CMK (cell line): ENCODE results near the gene MAEA.
"Not testable (repeated sequence)": the region's sequence is repeated elsewhere in the genome, so short reads cannot be mapped to it uniquely, and the experiment has no call there.

Experiments used
- DNase-seq: peaks from one replicate; pipeline ENCODE4 v3.0.0-alpha.2; 2010; ENCODE audit warnings: low read depth

MAEA gene

DNA sequence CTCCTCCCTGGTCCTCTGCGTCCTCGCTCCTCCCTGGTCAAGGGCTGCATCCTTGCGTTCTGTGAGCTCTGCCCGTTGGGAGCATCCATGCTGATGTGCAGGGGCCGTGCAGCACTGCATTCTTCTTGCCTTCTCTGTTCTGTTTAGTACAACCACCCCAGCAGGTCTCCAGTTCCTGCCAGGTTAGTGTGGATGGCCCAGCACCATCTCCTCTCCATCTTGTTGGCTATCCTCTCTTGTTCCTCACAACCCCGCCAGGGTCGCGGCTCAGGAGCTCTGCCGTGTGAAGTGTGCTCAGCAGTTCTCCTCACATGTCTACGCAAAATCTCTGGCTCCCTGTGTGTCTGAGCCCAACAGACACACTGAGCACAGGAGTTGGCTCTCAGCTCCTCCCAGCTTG lies 10.4 kb upstream of the MAEA start:
- no peak for DNase-seq

DNA sequence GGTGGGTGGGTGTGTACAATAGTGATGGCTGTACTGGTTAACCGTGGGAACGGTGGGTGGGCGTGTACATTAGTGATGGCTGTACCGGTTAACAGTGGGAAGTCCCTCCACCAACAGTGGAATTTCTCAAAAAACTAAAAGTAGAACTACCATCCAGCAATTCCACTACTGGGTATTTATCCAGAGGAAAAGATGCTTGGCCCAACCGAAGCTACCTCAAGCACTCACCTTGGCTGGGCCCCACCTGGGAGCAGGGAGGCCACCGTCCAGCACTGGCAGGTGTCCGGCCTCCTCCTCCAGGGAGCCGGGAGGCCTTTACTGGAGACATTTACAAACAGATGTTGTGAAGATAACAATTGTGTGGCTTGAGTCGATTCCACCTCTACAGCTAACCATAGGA lies 6.0 kb upstream of the MAEA start:
- no peak for DNase-seq

DNA sequence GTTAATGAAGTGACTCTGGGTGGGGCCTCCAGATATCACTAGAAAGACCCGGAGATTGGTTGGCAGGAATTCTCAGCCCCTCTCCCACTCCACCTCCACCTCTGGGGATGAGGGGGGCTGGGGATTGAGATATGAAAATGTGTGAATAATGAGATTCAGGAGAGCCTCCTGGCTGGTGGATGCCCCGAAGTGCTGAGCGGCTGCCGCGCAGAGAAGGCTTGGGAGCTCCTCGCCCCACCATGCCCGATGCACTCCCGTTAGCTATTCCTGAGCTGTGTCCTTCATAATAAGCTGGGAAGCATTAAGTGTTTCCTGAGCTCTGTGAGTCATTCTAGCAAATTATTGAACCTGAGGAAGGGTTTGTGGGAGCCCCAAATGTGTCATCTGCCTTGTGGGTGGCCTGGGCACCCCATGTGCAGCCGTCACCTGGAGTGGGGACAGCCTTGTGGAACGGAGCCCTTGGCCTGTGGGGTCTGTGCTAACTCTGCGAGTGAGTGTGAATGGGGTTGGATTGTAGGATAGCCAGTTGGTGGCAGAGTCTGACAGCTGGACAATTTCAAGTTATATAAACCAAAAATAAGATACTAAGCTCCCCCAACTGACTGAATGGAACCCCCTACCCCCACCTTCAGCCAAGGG lies 4.4 kb upstream of the MAEA start:
- DNase-seq, result no peak

DNA sequence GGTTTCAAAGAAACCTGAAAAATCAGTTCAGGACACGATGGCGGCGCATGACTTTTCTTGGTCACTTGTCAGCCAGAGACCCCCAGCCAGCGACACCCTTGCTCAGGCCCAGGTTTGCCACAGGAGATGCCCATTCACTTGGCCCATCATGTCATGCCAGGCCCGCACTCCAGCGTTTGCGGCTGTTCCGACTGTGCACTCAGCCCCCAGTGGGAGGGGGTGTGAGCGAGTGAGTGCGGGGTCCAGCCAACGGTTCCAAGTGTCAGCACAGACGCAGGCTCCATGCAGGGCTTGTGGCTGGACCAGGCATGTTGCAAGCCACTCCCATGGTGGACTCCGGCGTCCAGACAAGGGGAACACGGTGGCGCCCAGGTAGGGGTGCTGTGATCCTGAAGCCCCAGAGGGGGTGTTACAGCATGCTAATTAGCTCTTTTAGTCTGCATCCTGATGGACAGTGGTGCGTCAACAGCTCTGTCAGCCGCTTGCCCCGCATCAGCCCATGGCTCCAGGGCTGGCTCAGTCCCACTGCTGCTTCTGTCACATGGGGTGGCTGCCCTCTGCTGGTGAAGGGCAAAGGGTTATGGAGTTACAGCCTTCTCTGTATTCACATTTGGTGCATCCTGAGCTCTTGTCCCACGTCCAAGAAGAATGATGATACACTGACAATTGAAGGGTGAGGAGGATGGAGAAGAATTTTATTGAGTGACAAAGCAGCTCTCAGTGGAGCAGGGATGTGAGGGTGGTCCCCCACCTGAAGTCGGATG lies 3.7 kb upstream of the MAEA start:
- DNase-seq, result no peak

DNA sequence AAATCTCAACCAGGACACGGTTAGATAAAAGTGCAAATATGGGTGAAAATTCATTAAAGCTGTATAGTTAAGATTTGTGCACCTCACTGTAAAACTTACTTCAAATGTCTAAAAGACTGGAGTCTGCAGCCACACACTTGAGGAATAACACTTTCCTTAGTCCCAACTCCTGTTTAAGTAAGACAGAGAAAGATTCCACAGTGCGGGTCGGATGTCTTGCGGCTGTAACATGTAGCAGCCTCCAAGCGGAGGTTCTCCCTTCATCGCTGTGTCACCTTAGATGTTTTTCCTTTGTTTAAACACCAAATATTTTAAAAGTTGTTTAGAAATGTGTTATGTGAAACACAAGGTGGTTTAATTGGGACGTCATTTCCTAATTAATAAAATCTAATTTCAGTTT lies 905 bp upstream of the MAEA start:
- DNase-seq, result no peak

DNA sequence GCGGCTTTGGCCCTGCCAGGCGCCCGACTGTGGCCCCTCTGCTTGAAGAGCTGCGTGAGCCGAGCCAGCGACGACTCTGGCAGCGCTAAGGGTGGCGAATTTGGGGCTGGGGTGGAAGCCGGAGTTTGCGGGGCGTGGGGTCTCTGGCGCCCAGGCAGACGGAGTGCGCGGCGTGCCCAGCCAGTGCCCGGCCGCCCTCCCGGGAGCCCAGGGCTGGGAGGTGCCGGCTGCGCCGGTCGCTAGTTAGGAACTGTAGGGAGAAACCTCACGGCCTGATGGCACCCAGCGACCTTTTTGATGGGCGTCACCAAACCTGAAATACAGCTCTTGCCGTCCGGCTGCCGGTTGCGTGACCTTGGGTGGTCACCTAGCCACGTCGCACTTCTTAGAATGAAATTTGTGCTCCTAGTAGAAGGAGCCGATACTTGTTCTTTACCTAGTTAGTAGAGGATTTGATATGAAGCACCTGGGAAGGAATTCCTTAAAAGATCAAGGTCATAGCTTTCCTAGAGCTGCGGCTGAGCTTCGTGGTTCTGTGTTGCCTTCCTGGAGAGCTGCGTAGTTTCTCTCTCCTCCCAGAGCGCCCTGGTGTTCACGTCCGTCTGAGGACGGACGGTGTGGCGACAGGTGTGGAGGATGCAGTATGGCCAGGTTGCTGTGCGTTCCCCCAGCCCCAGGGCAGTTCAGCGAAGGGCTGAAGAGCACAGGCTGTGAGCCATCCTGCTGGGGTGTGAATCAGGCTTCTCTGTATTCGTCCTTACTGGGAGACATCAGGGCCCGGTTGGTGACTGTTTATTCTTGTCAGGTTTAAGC lies 680 bp downstream of the MAEA start:
- DNase-seq, result no peak

DNA sequence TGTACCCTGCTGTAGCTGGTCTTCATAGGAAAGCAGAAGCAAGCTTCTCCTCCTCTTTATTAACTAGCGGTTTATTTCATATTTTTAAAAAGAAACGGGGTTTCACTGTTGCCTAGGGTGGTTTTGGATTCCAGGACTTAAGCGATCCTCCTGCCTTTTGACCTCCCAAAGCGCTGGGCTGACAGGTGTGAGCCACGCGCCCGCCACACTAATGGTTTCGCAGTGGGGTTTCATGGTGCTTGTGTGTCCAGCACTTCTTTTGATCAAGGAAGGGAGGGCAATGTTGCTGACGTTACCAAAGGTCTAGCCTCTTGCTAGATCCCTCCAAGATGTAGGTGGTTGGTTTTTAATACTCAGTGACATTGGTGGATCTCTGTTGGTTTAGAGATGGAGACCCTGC lies 1.4 kb downstream of the MAEA start:
- DNase-seq, result no peak

DNA sequence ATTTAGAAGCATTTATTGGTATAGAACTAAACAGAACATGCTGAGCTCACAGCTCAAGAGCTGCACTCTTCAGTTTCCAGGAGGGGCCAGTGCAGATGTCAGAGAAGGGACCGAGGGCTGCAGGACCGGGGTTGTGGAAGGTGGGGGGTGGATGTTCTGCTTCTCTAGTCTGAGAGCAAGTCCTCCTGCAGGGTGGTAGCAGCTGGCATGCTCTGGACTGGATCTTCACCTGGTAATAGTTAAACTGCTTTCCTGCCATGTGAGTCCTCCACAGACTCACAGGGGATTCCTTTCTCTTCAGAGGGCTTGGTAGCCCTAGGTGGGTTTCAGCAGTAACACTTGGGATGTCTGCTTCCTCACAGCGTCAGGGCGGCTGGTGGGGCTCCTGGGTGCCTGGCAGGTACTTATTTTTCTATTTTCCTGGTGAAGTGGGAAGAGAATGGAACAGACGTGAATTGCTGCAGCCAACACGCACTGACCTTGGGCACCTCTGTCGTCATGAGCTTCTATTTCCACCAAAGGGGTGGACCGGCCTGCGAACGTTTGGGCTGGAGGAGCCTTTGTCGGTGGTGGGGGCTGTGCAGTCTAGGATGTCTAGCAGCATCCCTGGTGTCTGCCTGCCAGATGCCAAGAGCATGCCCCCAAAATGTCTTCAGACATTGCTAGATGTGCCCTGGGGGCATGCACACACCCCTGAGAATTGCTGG lies 2.5 kb downstream of the MAEA start:
- DNase-seq, result no peak

DNA sequence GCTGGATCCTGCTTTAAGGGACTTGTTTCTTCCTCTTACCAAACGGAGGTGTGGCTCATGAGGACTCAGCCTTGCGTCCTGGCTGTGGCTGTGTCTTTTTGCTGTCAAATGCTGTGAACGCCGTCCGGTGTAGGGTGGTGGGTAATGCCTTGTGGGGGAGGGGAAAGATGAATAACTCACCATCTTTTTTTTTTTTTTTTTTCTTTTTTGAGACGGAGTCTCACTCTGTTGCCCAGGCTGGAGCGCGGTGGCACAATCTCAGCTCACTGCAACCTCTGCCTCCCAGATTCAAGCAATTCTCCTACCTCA lies 3.0 kb downstream of the MAEA start:
- not testable (repeated sequence) for DNase-seq

DNA sequence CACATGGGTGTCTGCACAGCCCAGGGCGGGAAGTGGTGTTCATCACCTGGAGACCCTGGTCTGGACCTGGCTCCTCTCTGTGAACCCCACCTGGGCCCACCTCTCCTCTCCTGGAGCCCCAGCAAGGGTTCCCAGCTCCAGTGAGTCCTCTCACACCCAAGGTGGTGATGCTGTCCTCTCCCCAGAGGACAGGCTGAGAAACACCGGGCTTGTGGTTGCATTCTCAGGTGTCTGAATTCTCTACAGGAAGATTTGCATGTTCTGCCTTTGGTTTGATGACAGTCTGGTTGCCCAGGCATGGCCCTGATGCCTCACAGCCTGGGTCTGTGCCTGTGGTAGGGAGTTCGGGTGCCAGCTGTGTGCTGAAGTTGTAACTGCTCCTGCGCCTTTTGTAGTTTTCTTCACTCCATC lies 3.8 kb downstream of the MAEA start:
- no peak for DNase-seq

DNA sequence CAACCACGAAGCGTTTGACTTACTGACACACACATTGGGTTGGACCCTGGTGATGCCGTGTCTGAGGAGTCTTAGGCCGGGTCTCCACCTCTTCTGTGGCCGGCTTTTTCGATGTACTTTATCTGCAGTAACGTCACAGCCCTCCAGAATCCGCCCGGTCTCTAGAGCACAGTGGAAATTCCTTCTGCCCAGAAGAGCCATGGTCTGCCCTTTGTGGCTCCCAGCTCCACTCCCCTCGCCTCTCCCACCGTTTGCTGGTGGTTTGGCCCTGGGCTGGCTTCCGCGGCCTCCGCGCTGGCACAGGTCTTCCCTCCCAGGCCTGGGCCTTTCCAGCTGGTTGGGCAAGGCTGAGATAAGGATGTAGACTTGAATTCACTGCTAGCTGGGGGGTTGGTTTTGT lies 4.3 kb downstream of the MAEA start:
- no peak for DNase-seq

DNA sequence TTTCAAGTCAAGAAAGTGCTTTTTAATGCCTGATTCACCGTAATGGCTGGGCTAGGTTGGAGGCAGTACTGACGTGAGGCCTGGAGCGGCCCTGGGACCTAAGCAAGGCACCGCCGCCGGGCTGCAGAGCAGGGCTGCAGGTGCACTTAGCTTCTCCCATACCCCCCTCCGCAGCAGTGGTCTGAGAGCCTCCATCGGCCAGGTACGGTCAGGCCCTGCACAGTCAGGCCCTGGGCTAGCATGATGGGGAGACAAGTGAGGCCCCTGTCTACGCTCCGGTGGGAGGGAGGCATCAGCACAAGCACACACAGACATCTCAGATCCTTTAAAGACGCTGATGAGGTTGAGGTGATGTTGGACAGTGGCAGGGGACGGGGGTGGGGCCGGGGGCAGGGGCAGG lies 4.7 kb downstream of the MAEA start:
- no peak for DNase-seq

DNA sequence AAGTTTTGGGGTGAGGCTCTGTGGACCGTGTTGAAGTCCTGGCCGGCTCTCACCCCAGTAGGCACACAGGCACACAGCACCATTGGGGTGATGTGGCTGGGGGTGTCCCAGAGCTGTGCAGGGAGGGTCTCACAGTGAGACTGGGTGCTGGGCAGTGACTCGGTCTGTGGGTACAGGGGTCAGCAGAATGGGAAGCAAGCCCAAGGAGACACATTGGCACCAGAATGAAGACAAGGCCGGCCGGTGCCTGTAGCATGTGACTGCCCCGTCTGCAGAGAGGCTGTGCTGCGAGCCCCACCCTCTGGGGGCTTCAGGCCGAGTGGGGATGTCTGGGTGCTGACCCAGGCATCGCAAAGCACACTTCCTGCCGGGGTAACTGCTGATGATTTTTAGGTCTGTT lies 5.2 kb downstream of the MAEA start:
- DNase-seq, result no peak

DNA sequence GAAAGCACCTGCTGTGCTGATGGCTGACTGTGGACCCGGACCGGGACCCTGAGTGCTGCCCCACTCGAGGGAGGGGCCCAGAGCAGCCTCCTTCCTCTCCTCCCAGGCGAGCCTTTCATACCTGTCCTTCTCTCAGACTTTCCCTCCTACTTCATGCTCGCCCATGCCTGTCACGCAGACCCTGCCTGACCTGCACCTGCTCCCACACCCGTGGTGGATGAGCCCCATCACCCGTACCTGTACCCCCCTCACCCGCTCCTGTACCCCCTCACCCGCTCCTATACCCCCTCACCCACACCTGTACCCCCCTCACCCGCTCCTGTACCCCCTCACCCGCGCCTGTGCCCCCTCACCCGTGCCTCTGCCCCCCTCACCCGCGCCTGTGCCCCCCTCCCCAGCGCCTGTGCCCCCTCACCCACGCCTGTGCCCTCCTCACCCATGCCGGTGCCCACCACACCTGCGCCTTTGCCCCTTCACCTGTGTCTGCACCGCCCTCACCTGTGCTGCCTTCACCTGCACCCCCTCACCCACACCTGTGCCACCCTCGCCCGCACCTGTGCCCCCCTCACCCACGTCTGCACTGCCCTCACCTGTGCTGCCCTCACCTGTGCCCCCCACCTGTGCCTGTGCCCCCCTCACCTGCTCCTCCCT lies 5.8 kb downstream of the MAEA start:
- DNase-seq, result no peak

DNA sequence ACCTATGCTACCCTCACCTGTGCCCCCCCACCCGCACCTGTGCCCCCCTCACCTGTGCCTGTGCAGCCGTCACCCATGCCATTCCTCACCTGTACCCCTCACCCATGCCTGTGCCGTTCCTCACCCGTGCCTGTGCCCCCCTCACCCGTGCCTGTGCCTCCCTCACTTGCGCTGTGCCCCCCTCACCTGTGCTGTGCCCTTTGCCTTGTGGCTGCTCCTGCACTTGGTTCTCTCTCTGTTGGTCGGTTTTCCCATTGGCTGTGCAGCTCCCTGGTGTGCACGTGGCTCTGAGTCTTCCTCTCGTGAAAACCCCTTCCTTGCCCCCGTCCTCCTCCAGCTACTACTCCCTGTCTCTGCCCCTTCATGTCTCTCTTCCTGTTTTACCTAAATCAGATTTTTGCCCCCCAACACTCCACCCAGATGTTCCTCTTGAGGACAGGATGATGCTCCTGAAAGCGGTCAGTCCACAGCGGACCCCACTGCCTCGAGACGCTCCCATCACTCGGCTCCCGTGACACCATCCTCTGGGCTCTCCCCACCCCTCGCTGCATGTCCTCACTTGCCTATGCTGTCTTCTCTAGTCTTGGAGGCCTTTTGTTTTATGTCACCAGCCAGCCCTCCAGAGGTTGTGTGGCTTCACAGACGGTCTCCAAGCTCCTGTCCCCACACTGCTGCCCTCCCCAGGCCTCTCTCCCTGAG lies 6.8 kb downstream of the MAEA start:
- no peak for DNase-seq

DNA sequence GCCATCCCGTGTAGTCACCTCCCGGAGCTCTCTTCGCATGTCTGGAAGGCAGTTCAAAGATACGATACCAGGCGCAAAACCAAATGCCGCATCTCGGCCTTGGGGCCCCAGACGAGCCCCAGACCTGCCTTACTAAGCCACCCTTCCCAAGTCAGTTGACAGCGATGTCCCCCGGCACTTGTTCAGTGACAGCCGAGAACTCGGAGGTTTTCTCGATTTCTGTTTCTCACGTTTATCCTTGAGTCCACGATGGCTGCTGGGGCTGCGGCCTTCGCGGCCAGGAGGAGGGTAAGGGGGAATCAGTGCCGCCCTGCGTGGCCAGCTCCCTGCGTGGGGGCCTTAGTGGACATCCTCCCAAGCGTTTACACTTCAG lies 7.3 kb downstream of the MAEA start:
- no peak for DNase-seq

DNA sequence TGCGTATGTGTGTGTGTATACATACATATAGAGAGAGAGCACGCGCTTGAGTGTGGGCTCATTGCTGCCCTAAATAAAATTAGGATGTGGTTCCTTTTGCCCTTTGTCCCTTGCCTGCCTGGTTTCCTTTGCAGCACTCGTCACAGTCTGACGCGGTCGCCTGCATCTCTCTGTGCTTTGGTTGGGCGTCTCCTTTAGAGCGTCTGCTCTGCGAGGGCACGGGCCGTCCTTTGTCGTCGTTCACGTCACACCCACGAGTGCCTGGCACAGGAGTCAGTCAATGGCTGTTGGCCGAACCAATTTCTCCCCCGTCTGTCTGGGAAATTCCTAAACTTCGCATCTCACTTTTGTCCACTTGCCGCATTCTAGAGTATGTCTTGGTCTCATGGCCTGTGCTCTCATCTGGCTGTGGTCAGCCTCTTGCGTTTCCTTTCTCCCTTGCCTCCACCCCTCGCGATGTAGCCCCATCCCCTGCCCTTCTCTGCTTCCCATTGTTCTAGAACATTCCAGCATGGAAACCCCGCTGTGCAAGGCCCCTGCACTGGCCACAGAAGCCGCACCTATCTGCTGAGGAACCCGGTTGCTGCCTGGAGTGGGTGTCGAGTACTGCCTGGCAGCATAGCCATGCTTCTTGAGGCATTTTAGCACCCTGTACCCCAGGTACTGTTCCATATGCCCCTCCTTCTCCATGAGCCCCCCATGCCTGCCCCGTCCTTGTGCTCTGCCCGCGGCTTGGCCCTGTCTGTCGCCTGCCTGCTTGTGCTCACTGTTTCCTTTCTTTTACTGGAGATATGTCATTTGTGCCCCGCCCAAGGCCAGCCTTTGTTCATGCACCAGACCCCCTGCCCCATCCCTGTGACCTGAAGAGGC lies 8.0 kb downstream of the MAEA start:
- no peak for DNase-seq

DNA sequence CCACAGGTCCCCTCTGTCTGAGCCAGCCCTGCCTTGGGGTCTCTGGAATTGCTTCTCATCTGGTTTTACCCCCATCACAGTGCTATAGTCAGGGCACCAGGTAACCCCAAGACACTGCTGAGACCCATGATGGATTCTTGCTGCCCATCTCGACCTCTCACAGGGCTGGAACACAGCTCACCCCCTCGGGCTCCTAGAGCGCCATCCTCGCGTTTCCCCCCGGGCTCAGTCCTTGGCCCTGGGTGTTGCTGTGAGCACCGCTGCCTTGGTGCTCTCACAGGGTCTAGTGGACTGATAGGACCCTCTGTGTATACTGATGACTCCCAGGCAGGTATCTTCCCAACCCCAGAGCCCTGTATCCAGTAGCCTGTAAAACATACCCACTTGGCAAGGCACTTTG lies 8.8 kb downstream of the MAEA start:
- DNase-seq, result no peak

DNA sequence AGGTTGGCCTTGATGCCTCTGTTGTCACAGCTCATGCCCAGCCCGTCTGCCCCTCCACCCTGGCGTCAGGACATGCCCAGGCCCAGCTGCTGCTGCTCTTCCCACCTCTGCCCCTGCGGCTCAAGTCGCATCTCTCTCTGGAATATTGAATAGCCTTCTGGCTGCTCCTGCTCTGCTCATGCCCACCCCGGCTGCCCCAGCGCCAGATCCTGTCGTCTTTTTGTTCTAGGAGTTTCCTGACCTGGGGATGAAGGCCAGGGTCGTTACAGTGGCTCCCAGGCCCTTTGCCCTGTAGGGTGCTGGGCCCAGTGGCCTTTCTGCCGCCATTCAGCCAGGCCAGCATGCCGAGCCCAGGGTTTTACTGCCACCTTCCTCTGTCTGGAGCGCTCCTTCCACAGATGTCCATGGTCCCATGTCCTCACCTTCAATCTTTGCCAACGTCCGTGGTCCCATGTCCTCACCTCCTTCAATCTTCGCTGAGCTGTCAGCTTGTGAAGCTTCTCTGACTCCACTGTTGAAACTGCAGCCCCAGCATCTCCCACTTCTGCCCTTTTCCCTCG lies 9.7 kb downstream of the MAEA start:
- DNase-seq, result no peak
